Inferior parietal cortex (tissue), 1 donor: ENCODE results near the gene NUDT19.
"Not testable (repeated sequence)": the region's sequence is repeated elsewhere in the genome, so short reads cannot be mapped to it uniquely, and the experiment has no call there.

Experiments
- DNase-seq: peaks from one replicate; pipeline ENCODE4 v3.0.0-alpha.2; 2016; ENCODE audit errors: extremely low spot score

The NUDT19 gene

GRCh38 chr19:32716203-32716602 lies 24.6 kb downstream of the NUDT19 start:
- DNase-seq: not testable (repeated sequence)

- no peak for DNase-seq
These were observed 25.9 kb downstream of the NUDT19 start for GRCh38 chr19:32717496-32717895.

- no peak for DNase-seq
These were observed 26.7 kb downstream of the NUDT19 start for GRCh38 chr19:32718286-32718685.

- no peak for DNase-seq
These were observed 28.0 kb downstream of the NUDT19 start, which contains the start of gene TDRD12 for GRCh38 chr19:32719611-32720059. Gene TDRD12 (plus strand): TSS chr19:32719767. CDS start chr19:32720073, 306 bp downstream.

GRCh38 chr19:32720216-32720935 lies 28.8 kb downstream of the NUDT19 start:
- DNase-seq: no peak

GRCh38 chr19:32720936-32721250 lies 29.3 kb downstream of the NUDT19 start:
- DNase-seq: no peak

- no peak for DNase-seq
These were observed 44.3 kb downstream of the NUDT19 start for GRCh38 chr19:32735936-32736335.

- DNase-seq: no peak
These were observed 51.4 kb downstream of the NUDT19 start for GRCh38 chr19:32743021-32743420.

GRCh38 chr19:32743447-32743846 lies 51.8 kb downstream of the NUDT19 start:
- DNase-seq: no peak

GRCh38 chr19:32744555-32745325 lies 53.1 kb downstream of the NUDT19 start:
- no peak for DNase-seq

GRCh38 chr19:32745594-32746251 lies 54.1 kb downstream of the NUDT19 start:
- DNase-seq: not testable (repeated sequence)

GRCh38 chr19:32746631-32747196 lies 55.1 kb downstream of the NUDT19 start:
- not testable (repeated sequence) for DNase-seq

- DNase-seq: no peak
These were observed 56.9 kb downstream of the NUDT19 start for GRCh38 chr19:32748497-32748896.

GRCh38 chr19:32748948-32749347 lies 57.3 kb downstream of the NUDT19 start:
- no peak for DNase-seq

GRCh38 chr19:32749361-32749760 lies 57.7 kb downstream of the NUDT19 start:
- no peak for DNase-seq

- no peak for DNase-seq
These were observed 58.9 kb downstream of the NUDT19 start for GRCh38 chr19:32750441-32751055.

- no peak for DNase-seq
These were observed 59.4 kb downstream of the NUDT19 start for GRCh38 chr19:32751066-32751465.

- no peak for DNase-seq
These were observed 65.6 kb downstream of the NUDT19 start for GRCh38 chr19:32757189-32757588.
